OCI-LY7 (cell line): ENCODE measurements around the gene SMPDL3A. TPM values are rescaled to one million over a fixed set of nuclear protein-coding genes. Genes with fewer than 3 reads are reported as not detected.

Experiments used
- BruUV-seq: library from RNA; stranded (reverse); fragments of 400-500 nt; replicated peaks from 2 replicates; lab custom pipeline; 2021; lab: Mats Ljungman, UMichigan
- CTCF ChIA-PET: fragments of 300-600 bp; sonication (Branson Sonifier 250); formaldehyde crosslinking; loops from one replicate; lab custom pipeline; 2022; ENCODE audit warnings: antibody characterized with exemption; ENCODE audit not compliant: unreplicated experiment; lab: Charles Lee
- POLR2A ChIA-PET: fragments of 300-600 bp; sonication (Branson Sonifier 250); formaldehyde crosslinking; loops from one replicate; lab custom pipeline; 2022; ENCODE audit warnings: antibody characterized with exemption; lab: Charles Lee
- DNase-seq: peaks from one replicate; pipeline ENCODE4 v3.0.0-alpha.2; 2015; ENCODE audit warnings: low spot score
- H2AFZ ChIP-seq: fragments of 200-600 bp; sonication (generic), shearing (Covaris generic); 2 replicates; pipeline ENCODE4 v1.6.1; 2014; ENCODE audit warnings: mild to moderate bottlenecking, antibody characterized with exemption, low read length, moderate library complexity
- H3K27ac ChIP-seq: fragments of 200-600 bp; sonication (generic); 2 replicates; pipeline ENCODE4 v1.5.1; 2014; ENCODE audit warnings: mixed run types, low read depth, mild to moderate bottlenecking, moderate library complexity, low read length, inconsistent platforms; ENCODE audit not compliant: poor library complexity, severe bottlenecking
- H3K36me3 ChIP-seq: fragments of 200-600 bp; sonication (generic); 2 replicates; pipeline ENCODE4 v1.6.1; 2014; ENCODE audit warnings: mild to moderate bottlenecking, antibody characterized with exemption, low read length, moderate library complexity, mixed read lengths; ENCODE audit not compliant: insufficient read depth
- H3K4me1 ChIP-seq: fragments of 200-600 bp; sonication (generic); 2 replicates; pipeline ENCODE4 v1.5.1; 2014; ENCODE audit warnings: mild to moderate bottlenecking, low read length; ENCODE audit not compliant: insufficient read depth, poor library complexity, severe bottlenecking
- H3K4me2 ChIP-seq: fragments of 200-600 bp; sonication (generic); 2 replicates; pipeline ENCODE4 v1.6.1; 2014; ENCODE audit warnings: mild to moderate bottlenecking, low read length
- H3K4me3 ChIP-seq: fragments of 200-600 bp; sonication (generic); 2 replicates; pipeline ENCODE4 v1.5.1; 2014; ENCODE audit warnings: mild to moderate bottlenecking, low read depth, low read length; ENCODE audit not compliant: poor library complexity, severe bottlenecking
- H3K79me2 ChIP-seq: fragments of 200-600 bp; sonication (generic); 2 replicates; pipeline ENCODE4 v1.6.1; 2016; ENCODE audit warnings: low read depth, mild to moderate bottlenecking, low read length, moderate library complexity, mixed read lengths; ENCODE audit not compliant: insufficient read depth
- H3K9me2 ChIP-seq: fragments of 200-600 bp; sonication (generic); 2 replicates; pipeline ENCODE4 v1.6.1; 2016; ENCODE audit warnings: mild to moderate bottlenecking, low read length, mixed read lengths; ENCODE audit not compliant: insufficient read depth
- H3K9me3 ChIP-seq: fragments of 200-600 bp; sonication (generic); 2 replicates; pipeline ENCODE4 v1.6.1; 2014; ENCODE audit warnings: mild to moderate bottlenecking, mixed run types, low read length, mixed read lengths
- H4K20me1 ChIP-seq: fragments of 200-600 bp; sonication (generic); 2 replicates; pipeline ENCODE4 v1.6.1; 2014; ENCODE audit warnings: mild to moderate bottlenecking, antibody characterized with exemption, low read length, moderate library complexity, mixed read lengths; ENCODE audit not compliant: insufficient read depth
- CTCF ChIP-seq: fragments of 200-600 bp; sonication (generic); conservative IDR thresholded peaks from 2 replicates; pipeline ENCODE4 v1.5.1; 2014; ENCODE audit warnings: mild to moderate bottlenecking, antibody characterized with exemption, low read length, moderate library complexity, mixed read lengths
- EZH2phosphoT487 ChIP-seq: fragments of 200-600 bp; sonication (generic); IDR thresholded peaks from 2 replicates; pipeline ENCODE4 v1.6.1; 2018; ENCODE audit warnings: low read depth, borderline replicate concordance, mild to moderate bottlenecking, mixed run types, antibody characterized with exemption, low read length, moderate library complexity, mixed read lengths
- intact Hi-C: fragments of 100-400 bp; cut with micrococcal nuclease; formaldehyde crosslinking; loops from one replicate; pipeline ENCODE4 v1.10.0; 2022; ENCODE audit not compliant: unreplicated experiment
- total RNA-seq, 2 experiments: library from RNA; depleted of rRNA in 1 of 2; stranded (reverse); fragments of >200 nt in 1 of 2; shearing (Covaris generic) in 1 of 2; gene quantifications; 2 replicates each; pipeline ENCODE4 v1.2.3, GENCODE V29; 2014 to 2022

SMPDL3A gene
- total RNA-seq, 2 experiments from 2014 or later: not detected

GRCh38 chr6:122781716-122782115 lies 7.3 kb upstream of the SMPDL3A start:
- no peak for DNase-seq
- Histone ChIP-seq H3K27ac (no peak overlapping the region), H3K4me2 (no peak overlapping the region), H3K4me1 (no peaks in the 10 kb centered on the region), H3K79me2 (no peaks in the 10 kb centered on the region), H3K36me3 (no peaks in the 10 kb centered on the region), H4K20me1 (no peaks in the 10 kb centered on the region), H3K9me3 (no peaks in the 10 kb centered on the region), H3K9me2 (no peaks in the 10 kb centered on the region), H2AFZ (no peak overlapping the region), H3K4me3 (no peak overlapping the region)
- TF ChIP-seq EZH2phosphoT487 (no peak), CTCF (no peak)
- intact Hi-C loops: no loop called here
- ChIA-PET CTCF (no interaction called here), POLR2A (interaction anchor here (0.6 kb wide), 1 partner anchor 479 kb away, joined by 3 read pairs; no protein-coding TSS in a partner anchor)
- no TSS peak for BruUV-seq

GRCh38 chr6:122783401-122783800 lies 5.7 kb upstream of the SMPDL3A start:
- H3K79me2 ChIP-seq: no peaks in the 10 kb centered on the region
- TF ChIP-seq EZH2phosphoT487: no peak
- TF ChIP-seq CTCF: no peak
- no peak for DNase-seq
- no peaks in the 10 kb centered on the region for H4K20me1 ChIP-seq
- H3K4me2 ChIP-seq: no peak overlapping the region
- no peaks in the 10 kb centered on the region for H3K36me3 ChIP-seq
- H3K27ac ChIP-seq: no peak overlapping the region
- no TSS peak for BruUV-seq
- H3K9me2 ChIP-seq: no peaks in the 10 kb centered on the region
- H3K4me1 ChIP-seq: no peaks in the 10 kb centered on the region
- no peak overlapping the region for H2AFZ ChIP-seq
- CTCF ChIA-PET: no interaction called here
- POLR2A ChIA-PET: no interaction called here
- intact Hi-C loops: no loop called here
- no peaks in the 10 kb centered on the region for H3K9me3 ChIP-seq
- H3K4me3 ChIP-seq: no peak overlapping the region

GRCh38 chr6:122785891-122786290 lies 3.2 kb upstream of the SMPDL3A start:
- Histone ChIP-seq H3K36me3 (no peaks in the 10 kb centered on the region), H3K27ac (no peak overlapping the region), H3K9me2 (no peaks in the 10 kb centered on the region), H3K4me1 (no peaks in the 10 kb centered on the region), H2AFZ (no peak overlapping the region), H3K4me3 (no peak overlapping the region), H3K4me2 (no peak overlapping the region), H3K79me2 (no peaks in the 10 kb centered on the region), H4K20me1 (no peaks in the 10 kb centered on the region; the same call in 1 of the 2 replicates), H3K9me3 (no peaks in the 10 kb centered on the region)
- POLR2A ChIA-PET: interaction anchor here (0.6 to 1.1 kb wide), 3 partner anchors 9 to 109 kb away, joined by 4 to 5 read pairs (median 4); no protein-coding TSS in a partner anchor
- intact Hi-C loops: no loop called here
- CTCF ChIA-PET: no interaction called here
- BruUV-seq: no TSS peak
- no peak for TF ChIP-seq EZH2phosphoT487
- no peak for TF ChIP-seq CTCF
- no peak for DNase-seq
